ENCODE data around the gene PEAK1.

PEAK1 gene

DNA sequence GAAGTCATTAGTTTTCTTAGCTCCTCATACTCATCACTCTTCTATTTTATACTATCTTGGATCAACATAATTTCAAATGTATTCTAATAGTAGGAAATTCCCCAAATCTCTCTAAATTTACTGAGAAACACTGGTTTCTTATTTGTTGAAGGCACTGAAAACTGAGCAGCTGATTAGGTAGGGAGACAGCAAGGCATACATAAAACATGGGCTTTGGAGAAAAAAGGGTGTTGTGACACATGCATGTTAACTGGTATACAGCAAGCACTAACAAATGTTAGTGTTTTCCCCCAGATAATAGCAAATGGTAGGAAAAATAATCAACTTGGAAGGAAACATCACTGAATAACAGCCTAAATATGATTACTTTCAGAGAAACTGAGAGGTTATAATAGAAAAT is 223.5 kb downstream of the PEAK1 start:
- DNase-seq (ENCODE audit: low read depth, low spot score), result no peak
- TF ChIP-seq, protein P1, sequence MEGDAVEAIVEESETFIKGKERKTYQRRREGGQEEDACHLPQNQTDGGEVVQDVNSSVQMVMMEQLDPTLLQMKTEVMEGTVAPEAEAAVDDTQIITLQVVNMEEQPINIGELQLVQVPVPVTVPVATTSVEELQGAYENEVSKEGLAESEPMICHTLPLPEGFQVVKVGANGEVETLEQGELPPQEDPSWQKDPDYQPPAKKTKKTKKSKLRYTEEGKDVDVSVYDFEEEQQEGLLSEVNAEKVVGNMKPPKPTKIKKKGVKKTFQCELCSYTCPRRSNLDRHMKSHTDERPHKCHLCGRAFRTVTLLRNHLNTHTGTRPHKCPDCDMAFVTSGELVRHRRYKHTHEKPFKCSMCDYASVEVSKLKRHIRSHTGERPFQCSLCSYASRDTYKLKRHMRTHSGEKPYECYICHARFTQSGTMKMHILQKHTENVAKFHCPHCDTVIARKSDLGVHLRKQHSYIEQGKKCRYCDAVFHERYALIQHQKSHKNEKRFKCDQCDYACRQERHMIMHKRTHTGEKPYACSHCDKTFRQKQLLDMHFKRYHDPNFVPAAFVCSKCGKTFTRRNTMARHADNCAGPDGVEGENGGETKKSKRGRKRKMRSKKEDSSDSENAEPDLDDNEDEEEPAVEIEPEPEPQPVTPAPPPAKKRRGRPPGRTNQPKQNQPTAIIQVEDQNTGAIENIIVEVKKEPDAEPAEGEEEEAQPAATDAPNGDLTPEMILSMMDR (IDR thresholded peaks at IDR 0.05; ENCODE audit: low read depth, low read length), result no peak
- in situ Hi-C loops (cut with HindIII; ENCODE audit: low sequenced_read_pairs), result no loop called here
- H3K4me3 ChIP-seq (ENCODE audit: low read depth, low read length), result no peak overlapping the region

DNA sequence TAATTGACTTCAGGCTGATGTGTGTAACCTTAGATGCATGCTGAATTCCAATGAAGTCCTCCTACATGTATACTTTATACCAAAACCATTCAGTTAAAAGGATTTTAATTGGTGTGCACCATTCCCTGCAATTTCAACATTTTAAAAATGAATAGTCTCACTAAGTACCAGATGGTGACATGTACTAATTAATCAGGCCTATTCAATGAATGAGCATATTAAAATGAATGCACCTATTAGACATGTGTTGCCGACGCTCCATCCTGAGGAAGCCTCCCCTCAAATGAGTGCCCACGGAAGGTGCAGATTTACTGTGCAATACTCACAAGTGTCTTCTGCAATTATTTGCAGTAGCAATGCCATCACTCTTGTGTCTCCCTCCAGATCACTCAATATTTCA is 224.3 kb downstream of the PEAK1 start:
- no peak overlapping the region for H3K4me3 ChIP-seq (ENCODE audit: low read depth, low read length)
- in situ Hi-C loops (cut with HindIII; ENCODE audit: low sequenced_read_pairs), result no loop called here
- TF ChIP-seq, protein P1 (IDR thresholded peaks at IDR 0.05; ENCODE audit: low read depth, low read length), result no peak
- no peak for DNase-seq (ENCODE audit: low read depth, low spot score)

DNA sequence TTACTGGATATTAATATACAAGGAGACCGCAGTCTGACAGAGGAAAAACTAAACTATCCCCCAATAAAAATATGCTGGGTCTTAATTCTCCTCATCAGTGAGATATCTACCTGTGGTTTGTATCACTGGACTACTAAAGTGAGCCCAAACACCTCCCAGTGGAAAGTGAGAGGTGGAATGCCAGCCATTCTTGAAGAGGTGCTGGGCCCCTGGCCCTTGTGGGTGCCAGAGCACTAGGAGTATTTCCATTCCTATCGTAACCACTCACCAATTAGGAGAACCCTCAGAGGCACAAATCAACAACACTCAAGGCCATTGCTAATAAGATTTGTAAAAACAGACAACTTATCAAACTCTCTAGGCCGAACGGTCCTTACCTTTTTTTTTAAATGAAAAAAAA is 227.5 kb downstream of the PEAK1 start:
- H3K4me3 ChIP-seq (ENCODE audit: low read depth, low read length), result no peak overlapping the region
- no peak for DNase-seq (ENCODE audit: low read depth, low spot score)
- TF ChIP-seq, protein P1 (IDR thresholded peaks at IDR 0.05; ENCODE audit: low read depth, low read length), result no peak
- in situ Hi-C loops (cut with HindIII; ENCODE audit: low sequenced_read_pairs), result no loop called here

DNA sequence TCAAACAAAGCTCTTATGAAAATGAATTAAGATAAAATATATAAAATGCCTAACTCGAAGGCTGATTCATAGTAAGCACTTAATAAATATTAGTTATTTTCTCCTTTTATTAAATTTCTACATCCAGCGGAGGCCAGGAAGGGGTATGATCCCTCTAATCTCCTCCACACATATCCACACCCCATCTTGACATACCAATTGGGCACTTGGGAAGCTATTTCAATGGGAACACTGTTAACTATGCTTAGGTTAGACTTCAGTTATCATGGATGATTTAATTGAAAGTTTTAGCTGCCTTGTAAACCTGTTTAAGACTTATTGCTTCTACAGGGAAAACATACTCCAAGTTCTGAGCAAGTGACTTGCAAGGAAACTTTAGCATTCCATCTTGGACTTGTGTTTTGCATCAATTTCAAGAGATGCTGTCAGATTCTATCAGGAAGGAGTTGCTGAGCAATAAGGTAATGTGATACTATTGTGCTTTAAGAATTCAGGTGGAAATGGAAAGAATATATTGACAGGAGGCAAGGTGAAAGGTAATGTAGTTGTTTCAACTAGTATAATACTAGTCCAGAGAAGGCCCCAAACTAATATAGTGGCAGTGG is 228.6 kb downstream of the PEAK1 start:
- in situ Hi-C loops (cut with HindIII; ENCODE audit: low sequenced_read_pairs), result no loop called here
- no peak for DNase-seq (ENCODE audit: low read depth, low spot score)
- TF ChIP-seq, protein P1 (IDR thresholded peaks at IDR 0.05; ENCODE audit: low read depth, low read length), result no peak
- H3K4me3 ChIP-seq (ENCODE audit: low read depth, low read length), result no peak overlapping the region

DNA sequence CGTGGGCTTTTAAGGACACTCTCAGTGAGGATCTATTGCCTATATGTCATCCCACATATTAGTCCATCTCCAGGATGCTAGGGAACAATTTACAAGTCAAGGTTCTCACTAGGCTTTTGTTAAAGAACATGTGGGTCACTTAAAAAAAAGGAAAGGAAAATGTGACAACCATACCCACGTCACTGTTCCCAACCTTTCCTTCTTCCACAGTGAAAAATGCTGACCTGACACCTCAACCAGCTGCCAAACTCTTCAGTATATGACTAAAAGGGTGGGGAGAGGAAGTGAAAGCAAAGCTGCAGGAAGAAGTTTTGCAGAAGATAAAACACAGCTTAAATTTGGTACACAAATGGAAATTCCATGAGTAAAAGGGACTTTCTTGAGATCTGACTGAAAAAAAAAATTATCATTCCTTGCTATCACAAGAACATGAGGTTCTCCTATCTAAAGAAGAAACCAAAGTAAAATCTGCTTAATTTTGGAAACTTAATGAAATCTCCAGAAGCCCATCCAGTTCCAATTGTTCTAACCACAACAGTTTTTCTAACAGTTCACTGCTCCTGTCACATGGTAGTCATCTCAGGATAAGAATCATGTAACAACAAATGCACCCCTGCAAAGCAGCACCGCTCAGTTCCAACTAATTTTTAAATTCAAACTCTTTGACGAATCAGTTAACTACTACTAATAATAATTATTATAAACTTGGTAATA is 232.0 kb downstream of the PEAK1 start:
- H3K4me3 ChIP-seq (ENCODE audit: low read depth, low read length), result no peak overlapping the region
- in situ Hi-C loops (cut with HindIII; ENCODE audit: low sequenced_read_pairs), result no loop called here
- TF ChIP-seq, protein P1 (IDR thresholded peaks at IDR 0.05; ENCODE audit: low read depth, low read length), result no peak
- peak; percentile 61 for DNase-seq (ENCODE audit: low read depth, low spot score)

DNA sequence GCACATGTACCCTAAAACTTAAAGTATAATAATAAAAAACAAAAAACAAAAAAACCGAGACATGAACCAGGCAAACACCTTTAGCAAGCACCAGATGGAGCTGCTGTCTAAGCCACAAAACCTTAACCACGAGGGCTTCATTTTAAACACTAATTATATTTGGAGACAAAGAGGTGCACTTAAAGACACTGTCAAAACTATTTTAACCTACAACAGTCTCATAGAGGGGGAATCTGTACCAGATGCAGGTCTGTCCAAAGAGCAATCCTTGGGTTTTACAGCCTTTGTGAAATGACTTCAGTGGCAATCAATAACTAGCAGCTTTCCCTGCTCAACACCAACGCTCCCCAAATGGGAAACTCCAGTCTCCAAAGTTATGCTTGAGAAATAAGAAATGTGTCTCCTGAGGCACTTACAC is 233.3 kb downstream of the PEAK1 start:
- H3K4me3 ChIP-seq (ENCODE audit: low read depth, low read length), result no peak overlapping the region
- TF ChIP-seq, protein P1 (IDR thresholded peaks at IDR 0.05; ENCODE audit: low read depth, low read length), result peak; percentile 62
- DNase-seq (ENCODE audit: low read depth, low spot score), result peak; percentile 52
- in situ Hi-C loops (cut with HindIII; ENCODE audit: low sequenced_read_pairs), result no loop called here

Data from astrocyte of the spinal cord (primary cell).